Measurements from ENCODE around the gene CCL1. TPM values are rescaled to one million over a fixed set of nuclear protein-coding genes. Genes with fewer than 3 reads are reported as not detected.
A peak's percentile ranks its signal among the peaks of the same experiment; 100 is the strongest.

CCL1 gene
- total and polyA plus RNA-seq, 9 of the 15 experiments (the other 6 are each of a cell fraction or from before 2014, with no cell fraction given), result 0.45 TPM; not detected in 8

DNA sequence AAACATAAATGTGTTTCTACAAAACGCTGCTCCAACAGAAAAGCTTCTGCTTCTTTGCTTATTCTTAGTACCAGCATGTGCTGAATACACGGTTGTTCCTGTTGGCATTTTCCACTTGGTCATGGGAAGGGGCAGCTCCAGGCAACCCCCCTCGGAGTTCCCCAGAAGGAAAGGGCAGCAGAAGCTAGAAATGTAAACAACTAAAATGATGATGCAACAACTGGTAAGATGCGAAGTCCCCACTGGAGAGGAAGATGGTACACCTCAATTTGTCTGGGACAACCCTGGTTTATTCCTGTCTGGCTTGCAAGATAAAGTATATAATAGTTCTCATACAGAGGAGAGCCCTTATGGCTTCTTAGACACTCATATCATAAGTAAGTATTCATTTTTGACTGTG is 16.0 kb downstream of the CCL1 start (continued):
- TF ChIP-seq, protein P1, sequence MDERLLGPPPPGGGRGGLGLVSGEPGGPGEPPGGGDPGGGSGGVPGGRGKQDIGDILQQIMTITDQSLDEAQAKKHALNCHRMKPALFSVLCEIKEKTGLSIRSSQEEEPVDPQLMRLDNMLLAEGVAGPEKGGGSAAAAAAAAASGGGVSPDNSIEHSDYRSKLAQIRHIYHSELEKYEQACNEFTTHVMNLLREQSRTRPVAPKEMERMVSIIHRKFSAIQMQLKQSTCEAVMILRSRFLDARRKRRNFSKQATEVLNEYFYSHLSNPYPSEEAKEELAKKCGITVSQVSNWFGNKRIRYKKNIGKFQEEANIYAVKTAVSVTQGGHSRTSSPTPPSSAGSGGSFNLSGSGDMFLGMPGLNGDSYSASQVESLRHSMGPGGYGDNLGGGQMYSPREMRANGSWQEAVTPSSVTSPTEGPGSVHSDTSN (CRISPR knock-in tag; IDR thresholded peaks at IDR 0.05; ENCODE audit: low read depth), result no peak
- TF ChIP-seq, protein P1 (tag; conservative IDR thresholded peaks at IDR 0.05; ENCODE audit: low read depth), result no peak
- TF ChIP-seq TAF7 (tag; IDR thresholded peaks at IDR 0.05) (no peak), MEF2D (tag; conservative IDR thresholded peaks at IDR 0.05; ENCODE audit: low read depth) (0 out of 2 replicates have a peak, but pooled peaks have one; percentile 16), SAP30 (IDR thresholded peaks at IDR 0.05; ENCODE audit: borderline replicate concordance, insufficient read depth, low read depth, low read length, poor library complexity, severe bottlenecking) (no peak), ZKSCAN1 (IDR thresholded peaks at IDR 0.05; ENCODE audit: low read depth, low read length) (no peak), MECOM (CRISPR knock-in tag; IDR thresholded peaks at IDR 0.05) (0 out of 2 replicates have a peak, but pooled peaks have one; percentile 12), MAFF (IDR thresholded peaks at IDR 0.05; ENCODE audit: low read length) (no peak), HDAC1 (IDR thresholded peaks at IDR 0.05) (no peak), SIRT6 (IDR thresholded peaks at IDR 0.05; ENCODE audit: low read depth, low read length) (no peak), CBFB (CRISPR knock-in tag; IDR thresholded peaks at IDR 0.05) (no peak), ZNF24 (IDR thresholded peaks at IDR 0.05) (no peak), PRMT5 (CRISPR knock-in tag; IDR thresholded peaks at IDR 0.05) (no peak), MTA1 (IDR thresholded peaks at IDR 0.05; ENCODE audit: borderline replicate concordance) (no peak), ZNF354B (CRISPR knock-in tag; IDR thresholded peaks at IDR 0.05) (no peak), IRF2 (CRISPR knock-in tag; IDR thresholded peaks at IDR 0.05) (no peak), SMAD3 (CRISPR knock-in tag; conservative IDR thresholded peaks at IDR 0.05) (no peak), SMARCE1 (IDR thresholded peaks at IDR 0.05) (no peak; the same call in 1 of the 2 replicates), CEBPB (tag; IDR thresholded peaks at IDR 0.05) (peak; percentile 78), ZBTB1 (CRISPR knock-in tag; IDR thresholded peaks at IDR 0.05; ENCODE audit: borderline replicate concordance, low read depth) (no peak), ATF7 (IDR thresholded peaks at IDR 0.05) (peak; percentile 92; the same call in 1 of the 2 replicates), CCNT2 (IDR thresholded peaks at IDR 0.05; ENCODE audit: borderline replicate concordance, extremely low read depth, insufficient read length, low read depth, low read length) (no peak), SMAD2 (IDR thresholded peaks at IDR 0.05; ENCODE audit: low read depth, low read length) (no peak), NR3C1 (CRISPR knock-in tag; IDR thresholded peaks at IDR 0.05) (no peak)
- TF ChIP-seq, protein P2, sequence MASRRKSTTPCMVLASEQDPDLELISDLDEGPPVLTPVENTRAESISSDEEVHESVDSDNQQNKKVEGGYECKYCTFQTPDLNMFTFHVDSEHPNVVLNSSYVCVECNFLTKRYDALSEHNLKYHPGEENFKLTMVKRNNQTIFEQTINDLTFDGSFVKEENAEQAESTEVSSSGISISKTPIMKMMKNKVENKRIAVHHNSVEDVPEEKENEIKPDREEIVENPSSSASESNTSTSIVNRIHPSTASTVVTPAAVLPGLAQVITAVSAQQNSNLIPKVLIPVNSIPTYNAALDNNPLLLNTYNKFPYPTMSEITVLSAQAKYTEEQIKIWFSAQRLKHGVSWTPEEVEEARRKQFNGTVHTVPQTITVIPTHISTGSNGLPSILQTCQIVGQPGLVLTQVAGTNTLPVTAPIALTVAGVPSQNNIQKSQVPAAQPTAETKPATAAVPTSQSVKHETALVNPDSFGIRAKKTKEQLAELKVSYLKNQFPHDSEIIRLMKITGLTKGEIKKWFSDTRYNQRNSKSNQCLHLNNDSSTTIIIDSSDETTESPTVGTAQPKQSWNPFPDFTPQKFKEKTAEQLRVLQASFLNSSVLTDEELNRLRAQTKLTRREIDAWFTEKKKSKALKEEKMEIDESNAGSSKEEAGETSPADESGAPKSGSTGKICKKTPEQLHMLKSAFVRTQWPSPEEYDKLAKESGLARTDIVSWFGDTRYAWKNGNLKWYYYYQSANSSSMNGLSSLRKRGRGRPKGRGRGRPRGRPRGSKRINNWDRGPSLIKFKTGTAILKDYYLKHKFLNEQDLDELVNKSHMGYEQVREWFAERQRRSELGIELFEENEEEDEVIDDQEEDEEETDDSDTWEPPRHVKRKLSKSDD (conservative IDR thresholded peaks at IDR 0.05; ENCODE audit: low read length), result no peak
- TF ChIP-seq, protein P3, sequence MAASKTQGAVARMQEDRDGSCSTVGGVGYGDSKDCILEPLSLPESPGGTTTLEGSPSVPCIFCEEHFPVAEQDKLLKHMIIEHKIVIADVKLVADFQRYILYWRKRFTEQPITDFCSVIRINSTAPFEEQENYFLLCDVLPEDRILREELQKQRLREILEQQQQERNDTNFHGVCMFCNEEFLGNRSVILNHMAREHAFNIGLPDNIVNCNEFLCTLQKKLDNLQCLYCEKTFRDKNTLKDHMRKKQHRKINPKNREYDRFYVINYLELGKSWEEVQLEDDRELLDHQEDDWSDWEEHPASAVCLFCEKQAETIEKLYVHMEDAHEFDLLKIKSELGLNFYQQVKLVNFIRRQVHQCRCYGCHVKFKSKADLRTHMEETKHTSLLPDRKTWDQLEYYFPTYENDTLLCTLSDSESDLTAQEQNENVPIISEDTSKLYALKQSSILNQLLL (CRISPR knock-in tag; IDR thresholded peaks at IDR 0.05; ENCODE audit: borderline replicate concordance), result no peak

Data from K562 (cell line).